ENCODE measurements around the gene UHRF2.

GRCh38 chr9:6405371-6405770 lies 7.6 kb upstream of the UHRF2 start:
- no peak for TF ChIP-seq CTCF (IDR thresholded peaks at IDR 0.05)
- TF ChIP-seq EP300 (IDR thresholded peaks at IDR 0.05) = no peak
- no peak for TF ChIP-seq POLR2A (IDR thresholded peaks at IDR 0.05)
- no peak for TF ChIP-seq POLR2AphosphoS5 (IDR thresholded peaks at IDR 0.05)

Measured in gastroesophageal sphincter (tissue), 3 donors.